Thyroid gland (tissue), 4 donors: ENCODE results near the gene STK32B.

ENCODE experiments used
- POLR2A ChIP-seq, 2 donors: fragments of 450-650 bp; IDR thresholded peaks; one replicate each; pipeline ENCODE4 v1.6.1; 2017; ENCODE audit warnings: antibody characterized with exemption in 2 of 2, mild to moderate bottlenecking in 2 of 2, moderate library complexity in 1 of 2
- TF ChIP-seq, protein P1 (sequence below), 6 experiments: fragments of 200-600 bp in 3 of 6; fragments of 450-650 bp in 3 of 6; sonication (generic) in 3 of 6; IDR thresholded peaks; one replicate each; pipeline ENCODE4 v1.5.1; 2016 to 2019; ENCODE audit warnings: antibody characterized with exemption in 6 of 6, mild to moderate bottlenecking in 2 of 6, inconsistent platforms in 1 of 6, moderate library complexity in 1 of 6

DNA sequence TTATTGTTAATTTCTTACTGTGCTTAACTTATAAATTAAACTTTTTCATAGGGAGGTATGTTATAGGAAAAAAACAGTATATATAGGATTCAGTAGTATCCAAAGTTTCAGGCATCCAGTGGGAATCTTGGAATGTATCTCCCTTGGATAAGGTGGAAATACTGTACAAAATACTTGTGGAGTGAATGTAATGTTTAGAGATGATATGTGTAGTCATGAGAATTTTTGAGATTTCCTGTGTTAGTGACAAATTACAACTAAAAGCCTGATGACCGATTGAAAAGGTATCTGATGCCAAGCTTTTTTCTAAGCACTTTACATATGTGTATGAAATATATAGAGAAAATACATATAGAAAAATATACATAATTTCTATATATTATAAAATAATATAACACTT lies 69.2 kb downstream of the STK32B start:
- no peak for TF ChIP-seq POLR2A (IDR thresholded peaks at IDR 0.05)
- TF ChIP-seq, protein P1, sequence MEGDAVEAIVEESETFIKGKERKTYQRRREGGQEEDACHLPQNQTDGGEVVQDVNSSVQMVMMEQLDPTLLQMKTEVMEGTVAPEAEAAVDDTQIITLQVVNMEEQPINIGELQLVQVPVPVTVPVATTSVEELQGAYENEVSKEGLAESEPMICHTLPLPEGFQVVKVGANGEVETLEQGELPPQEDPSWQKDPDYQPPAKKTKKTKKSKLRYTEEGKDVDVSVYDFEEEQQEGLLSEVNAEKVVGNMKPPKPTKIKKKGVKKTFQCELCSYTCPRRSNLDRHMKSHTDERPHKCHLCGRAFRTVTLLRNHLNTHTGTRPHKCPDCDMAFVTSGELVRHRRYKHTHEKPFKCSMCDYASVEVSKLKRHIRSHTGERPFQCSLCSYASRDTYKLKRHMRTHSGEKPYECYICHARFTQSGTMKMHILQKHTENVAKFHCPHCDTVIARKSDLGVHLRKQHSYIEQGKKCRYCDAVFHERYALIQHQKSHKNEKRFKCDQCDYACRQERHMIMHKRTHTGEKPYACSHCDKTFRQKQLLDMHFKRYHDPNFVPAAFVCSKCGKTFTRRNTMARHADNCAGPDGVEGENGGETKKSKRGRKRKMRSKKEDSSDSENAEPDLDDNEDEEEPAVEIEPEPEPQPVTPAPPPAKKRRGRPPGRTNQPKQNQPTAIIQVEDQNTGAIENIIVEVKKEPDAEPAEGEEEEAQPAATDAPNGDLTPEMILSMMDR (IDR thresholded peaks at IDR 0.05): no peak
